HTR-8/SVneo (cell line): ENCODE data around the gene IFI44L.

ENCODE experiments used
- DNase-seq: peaks from one replicate; pipeline ENCODE4 v3.0.0; 2011; ENCODE audit warnings: low spot score, mixed read lengths; ENCODE audit not compliant: insufficient read length
- FAIRE-seq: peaks from 2 replicates; lab custom pipeline; 2011; peaks lifted over from hg19 to GRCh38; lab: Jason Lieb, UNC

Gene IFI44L

DNA sequence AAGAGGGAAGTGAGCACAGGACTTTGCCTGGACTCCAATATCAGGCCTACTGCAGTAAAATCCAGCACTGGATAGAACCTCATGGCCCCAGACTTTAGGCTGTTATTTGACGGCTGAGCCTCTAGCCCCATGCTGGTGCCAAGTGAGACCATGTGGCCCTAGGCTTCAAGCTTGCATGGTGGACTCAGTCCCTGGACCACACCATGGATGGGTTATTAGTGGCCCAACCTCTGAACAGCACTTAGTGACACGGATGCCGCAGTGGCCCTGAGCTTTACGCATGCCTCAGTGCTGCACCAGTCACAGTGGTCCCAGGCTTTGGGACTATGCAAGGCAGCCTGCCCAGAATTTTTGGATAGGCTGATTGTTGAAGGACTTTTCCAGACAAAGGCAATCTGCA lies 13.0 kb downstream of the IFI44L start:
- DNase-seq = no peak
- FAIRE-seq = no peak

DNA sequence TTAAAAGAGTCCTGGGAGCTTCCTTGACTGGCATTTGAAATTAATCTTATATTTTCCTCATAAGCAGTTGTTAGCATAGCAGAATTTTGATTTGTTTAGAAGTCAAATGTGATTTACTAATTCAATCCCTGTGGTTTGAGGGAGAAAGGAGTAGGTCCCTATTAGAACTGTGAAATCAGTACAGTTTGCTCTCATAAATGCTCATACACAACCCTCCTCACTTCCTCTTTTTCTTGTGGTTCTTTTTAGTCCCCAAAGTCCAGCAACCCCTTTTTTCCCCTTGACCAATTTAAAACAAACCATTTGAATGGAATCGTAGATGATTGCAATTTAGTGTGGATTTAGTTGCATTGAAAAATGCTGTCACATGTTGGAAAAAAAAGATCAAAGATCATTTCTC lies 20.2 kb downstream of the IFI44L start:
- DNase-seq = no peak
- FAIRE-seq = no peak

DNA sequence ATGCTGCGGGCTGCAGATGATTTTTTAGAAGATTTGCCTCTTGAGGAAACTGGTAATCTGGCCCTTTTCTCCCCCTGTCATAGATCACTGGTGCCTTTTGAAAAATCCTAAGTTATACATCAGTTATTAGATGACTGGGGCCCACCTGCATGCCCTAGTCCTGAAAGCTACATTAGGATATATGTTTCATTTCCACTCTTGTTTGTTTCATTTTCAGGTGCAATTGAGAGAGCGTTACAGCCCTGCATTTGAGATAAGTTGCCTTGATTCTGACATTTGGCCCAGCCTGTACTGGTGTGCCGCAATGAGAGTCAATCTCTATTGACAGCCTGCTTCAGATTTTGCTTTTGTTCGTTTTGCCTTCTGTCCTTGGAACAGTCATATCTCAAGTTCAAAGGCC lies 21.3 kb downstream of the IFI44L start:
- no peak for FAIRE-seq
- no peak for DNase-seq

DNA sequence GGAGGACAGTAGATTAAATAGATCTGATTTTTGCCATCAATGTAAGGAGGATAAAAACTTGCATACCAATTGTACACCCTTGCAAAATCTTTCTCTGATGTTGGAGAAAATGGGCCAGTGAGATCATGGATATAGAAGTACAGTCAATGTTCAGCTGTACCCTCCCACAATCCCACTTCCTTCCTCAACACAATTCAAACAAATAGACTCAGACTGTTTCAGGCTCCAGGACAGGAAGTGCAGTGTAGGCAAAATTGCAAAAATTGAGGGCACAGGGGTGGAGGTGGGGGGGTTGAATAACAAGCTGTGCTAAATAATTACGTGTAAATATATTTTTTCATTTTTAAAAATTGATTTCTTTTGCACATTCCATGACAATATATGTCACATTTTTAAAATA lies 25.5 kb downstream of the IFI44L start:
- no peak for FAIRE-seq
- DNase-seq = no peak

DNA sequence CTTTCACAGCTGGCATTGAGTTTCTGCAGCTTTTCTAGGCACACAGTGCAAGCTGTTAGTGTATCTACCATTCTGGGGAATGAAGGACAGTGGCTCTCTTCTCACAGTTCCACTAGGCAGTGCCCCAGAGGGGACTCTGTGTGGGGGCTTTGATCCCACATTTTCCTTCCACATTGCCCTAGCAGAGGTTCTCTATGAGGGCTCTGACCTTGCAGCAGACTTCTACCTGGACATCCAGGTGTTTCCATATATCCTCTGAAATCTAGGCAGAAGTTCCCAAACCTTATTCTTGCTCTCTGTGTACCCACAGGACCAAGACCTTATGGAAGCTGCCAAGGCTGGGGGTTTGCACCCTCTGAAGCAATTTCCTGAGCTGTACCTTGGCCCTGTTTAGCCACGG lies 27.0 kb downstream of the IFI44L start:
- no peak for DNase-seq
- FAIRE-seq = no peak

DNA sequence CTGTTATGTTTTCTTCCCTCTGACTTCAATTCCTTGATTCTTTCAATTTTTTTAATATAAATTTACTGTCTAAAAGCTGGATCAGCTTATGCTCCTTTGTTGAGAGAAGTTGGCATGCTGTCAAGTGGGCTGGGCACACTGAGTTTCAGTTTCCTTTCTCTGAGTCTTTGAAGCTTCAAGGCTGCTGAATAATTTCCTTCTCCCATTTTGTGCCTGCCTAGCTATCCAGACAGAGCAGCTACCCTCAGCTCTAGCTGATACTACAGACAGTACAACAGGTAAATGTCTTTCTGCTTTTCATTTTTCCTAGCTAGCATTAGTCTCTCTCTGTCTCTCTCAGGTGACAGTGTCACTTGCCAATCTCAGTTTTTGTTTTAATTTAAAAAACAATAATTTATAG lies 29.4 kb downstream of the IFI44L start, which contains the start of gene IFI44:
IFI44 (plus strand) TSS at position 204 of the 400 bp plus-strand sequence. CDS start 365 bp downstream, outside the sequence.
- no peak for FAIRE-seq
- DNase-seq = peak; percentile 18

DNA sequence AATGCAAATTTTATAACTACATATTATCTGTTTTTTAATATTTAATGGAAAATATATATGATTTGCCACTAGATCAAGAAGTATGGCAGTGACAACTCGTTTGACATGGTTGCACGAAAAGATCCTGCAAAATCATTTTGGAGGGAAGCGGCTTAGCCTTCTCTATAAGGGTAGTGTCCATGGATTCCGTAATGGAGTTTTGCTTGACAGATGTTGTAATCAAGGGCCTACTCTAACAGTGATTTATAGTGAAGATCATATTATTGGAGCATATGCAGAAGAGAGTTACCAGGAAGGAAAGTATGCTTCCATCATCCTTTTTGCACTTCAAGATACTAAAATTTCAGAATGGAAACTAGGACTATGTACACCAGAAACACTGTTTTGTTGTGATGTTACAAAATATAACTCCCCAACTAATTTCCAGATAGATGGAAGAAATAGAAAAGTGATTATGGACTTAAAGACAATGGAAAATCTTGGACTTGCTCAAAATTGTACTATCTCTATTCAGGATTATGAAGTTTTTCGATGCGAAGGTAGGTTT lies 29.9 kb downstream of the IFI44L start:
- DNase-seq (no peak), FAIRE-seq (no peak)

DNA sequence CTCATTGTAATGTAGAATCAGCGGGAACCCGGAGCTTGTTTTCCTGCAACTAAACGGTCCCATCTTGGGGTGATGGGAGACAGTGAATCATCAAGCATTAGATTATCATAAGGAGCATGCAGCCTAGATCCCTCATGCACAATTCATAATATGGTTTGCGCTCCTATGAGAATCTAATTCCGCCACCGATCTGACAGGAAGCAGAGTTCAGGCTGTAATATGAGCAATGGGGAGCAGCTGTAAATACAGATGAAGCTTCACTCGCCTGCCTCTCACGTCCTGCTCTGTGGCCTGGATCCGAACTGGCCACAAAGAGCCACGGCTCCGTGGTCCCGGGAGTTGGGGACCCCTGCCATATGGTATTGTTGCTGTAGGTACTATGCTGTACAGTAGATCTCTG lies 31.0 kb downstream of the IFI44L start:
- DNase-seq (no peak), FAIRE-seq (no peak)

DNA sequence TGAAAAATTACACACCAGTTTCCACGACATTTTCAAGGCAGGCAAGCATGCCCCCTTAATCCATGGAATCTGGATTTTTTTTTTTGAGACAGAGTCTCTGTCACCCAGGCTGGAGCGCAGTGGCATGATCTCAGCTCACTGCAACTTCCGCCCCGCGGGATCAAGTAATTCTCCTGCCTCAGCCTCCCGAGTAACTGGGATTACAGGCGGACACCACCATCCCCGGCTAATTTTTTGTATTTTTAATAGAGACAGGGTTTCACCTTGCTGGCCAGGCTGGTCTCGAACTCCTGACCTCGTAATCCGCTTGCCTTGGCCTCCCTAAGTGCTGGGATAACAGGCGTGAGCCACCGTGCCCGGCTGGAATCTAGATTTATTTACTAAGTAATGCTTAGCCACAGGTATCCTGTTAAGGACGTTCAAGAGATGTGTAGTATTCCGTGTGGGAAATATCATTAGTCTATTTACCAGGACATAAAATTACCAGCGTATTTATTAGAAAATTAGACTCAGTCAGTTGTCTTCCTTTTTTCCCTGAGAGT lies 31.8 kb downstream of the IFI44L start:
- FAIRE-seq (no peak), DNase-seq (no peak)

DNA sequence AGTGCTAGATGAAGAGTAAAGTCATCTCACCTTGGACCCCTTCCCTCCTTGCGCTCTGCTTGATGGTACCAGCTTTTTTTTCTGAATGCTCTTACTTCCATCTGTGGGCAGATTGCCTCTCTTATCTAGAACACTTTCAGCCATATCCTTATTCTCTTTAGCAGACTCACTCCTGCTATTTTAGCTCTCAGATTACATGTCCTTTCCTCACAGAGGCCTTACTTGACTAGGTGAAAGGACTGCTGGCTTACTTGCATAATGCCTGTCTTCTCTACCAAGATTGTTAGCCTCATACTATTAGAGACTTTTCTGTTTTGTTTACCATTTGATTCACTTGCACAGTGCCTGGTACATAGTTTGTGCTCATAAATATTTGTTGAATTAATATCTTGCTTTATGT lies 38.7 kb downstream of the IFI44L start:
- FAIRE-seq = no peak
- no peak for DNase-seq

DNA sequence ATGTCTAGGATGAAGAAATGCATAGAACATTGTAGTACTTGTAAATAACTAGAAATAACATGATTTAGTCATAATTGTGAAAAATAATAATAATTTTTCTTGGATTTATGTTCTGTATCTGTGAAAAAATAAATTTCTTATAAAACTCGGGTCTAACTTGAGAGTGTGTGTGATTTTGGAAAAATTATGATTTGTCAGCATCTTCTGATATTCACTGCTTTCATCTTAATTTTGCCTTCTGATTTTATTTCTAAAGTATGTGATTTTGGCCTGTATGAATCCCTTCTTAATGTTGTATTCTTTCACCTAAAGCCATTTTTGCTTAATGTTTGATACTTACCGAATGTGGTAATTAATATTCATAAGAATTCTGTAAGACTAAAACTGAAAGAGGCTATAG lies 43.7 kb downstream of the IFI44L start:
- DNase-seq (no peak), FAIRE-seq (no peak)

DNA sequence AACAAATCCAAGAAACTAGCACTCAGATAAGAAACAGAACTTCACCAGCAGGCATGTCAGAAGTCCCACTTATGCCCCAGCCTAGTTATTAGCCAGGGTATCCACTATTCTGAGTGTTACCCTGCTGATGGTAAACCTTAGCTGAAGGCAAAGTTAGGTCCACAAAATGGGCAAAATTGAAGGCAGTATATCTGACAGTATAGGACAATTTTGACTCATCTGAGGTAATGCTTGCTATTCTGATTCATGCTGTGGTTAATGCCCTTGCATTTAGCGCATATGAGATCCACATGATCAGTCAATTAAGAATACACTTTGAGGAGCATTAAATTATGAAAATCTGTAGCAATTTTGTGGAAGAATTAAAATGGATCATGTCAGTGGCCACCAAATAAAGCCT lies 44.5 kb downstream of the IFI44L start:
- no peak for FAIRE-seq
- no peak for DNase-seq

DNA sequence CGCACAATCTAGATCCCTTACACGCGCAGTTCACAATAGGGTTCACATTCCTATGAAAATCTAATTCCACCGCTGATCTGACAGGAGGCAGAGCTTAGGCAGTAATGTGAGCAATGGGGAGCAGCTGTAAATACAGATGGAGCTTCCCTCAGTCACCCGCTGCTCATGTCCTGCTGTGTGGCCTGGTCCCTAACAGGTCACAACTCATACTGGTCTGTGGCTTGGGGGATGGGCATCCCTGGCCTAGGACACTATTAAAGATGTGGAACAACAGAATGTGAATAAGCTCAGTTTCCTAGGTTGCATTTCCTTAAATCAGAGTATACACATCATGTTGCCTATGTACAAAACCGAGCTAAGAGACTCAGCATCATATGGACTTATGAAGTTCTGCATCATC lies 45.6 kb downstream of the IFI44L start:
- FAIRE-seq (no peak), DNase-seq (no peak)

DNA sequence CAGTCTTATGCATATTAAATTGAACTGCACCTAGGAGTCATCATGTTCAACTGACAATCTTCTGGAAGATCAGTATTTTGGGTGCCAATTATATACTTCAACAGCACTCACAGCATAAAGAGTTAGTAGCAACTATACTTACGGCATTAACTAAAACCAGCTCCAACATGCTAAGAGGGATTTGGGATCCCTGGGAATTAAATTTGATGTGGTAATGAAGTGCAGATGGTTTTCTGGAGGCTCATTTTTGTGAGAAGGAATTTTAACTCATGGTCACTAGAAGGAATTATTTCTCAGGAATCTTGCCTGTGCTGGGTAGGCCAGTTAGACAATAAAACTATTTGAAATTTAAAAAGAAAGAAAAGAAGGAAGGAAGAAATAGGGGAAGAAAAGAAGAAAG lies 47.7 kb downstream of the IFI44L start:
- FAIRE-seq (no peak), DNase-seq (no peak)

DNA sequence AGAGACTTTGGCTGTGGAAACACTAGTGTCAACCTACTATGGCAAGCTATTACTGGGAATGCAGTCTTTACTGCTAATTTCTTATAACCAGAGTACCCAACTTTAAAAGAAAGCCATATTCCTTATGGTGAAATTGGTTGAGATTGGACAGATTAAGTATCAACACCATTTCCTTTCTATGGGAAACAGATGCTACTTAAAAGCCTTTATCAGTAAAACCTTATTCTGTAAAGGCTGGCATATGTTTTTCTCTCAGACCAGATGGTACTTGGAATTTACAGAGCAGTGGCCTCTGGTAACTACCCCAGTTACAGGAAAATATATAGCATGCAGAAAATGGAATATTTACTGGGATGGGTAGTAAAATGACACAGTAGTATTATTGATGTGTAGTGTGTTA lies 48.2 kb downstream of the IFI44L start:
- FAIRE-seq (no peak), DNase-seq (no peak)

DNA sequence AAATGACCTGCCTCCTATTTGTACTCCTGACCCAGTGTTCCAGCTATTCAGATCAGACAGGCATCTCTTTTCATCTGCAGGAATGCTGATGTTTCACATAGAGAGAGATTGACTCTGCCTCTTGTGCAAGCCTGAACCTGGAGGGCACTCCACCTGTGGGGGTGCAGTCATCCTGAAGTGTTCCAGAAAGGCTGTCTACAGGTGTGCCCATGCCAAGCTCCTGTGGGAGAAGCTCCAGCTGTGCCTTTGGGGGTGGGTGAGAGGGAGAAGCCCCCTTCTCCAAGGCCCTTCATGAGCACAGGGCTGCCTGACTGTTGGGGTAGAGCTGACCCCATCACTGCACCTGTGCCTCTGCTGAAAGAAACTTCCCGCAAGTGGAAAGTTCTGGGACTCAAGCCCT lies 52.2 kb downstream of the IFI44L start:
- DNase-seq (no peak), FAIRE-seq (no peak)

DNA sequence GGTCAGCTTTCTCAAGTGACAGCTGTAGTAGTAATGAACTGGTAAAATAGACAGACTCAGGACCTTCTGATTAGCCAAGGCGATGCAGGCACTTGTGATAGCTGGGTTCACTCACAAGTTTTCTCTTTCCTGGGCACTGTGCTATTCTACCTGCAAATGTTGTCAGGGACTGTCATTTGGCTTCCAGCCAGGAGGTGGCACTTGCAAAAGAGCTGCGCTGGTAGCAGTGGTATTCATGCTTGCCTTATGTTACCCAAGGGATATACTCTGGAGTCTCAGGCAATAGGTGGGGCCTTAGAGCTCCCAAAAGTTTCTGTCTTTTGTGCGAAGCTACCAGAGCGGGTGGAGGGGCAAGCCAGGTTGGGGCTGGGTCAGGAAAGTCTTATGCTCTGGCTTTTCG lies 52.9 kb downstream of the IFI44L start:
- no peak for DNase-seq
- no peak for FAIRE-seq

DNA sequence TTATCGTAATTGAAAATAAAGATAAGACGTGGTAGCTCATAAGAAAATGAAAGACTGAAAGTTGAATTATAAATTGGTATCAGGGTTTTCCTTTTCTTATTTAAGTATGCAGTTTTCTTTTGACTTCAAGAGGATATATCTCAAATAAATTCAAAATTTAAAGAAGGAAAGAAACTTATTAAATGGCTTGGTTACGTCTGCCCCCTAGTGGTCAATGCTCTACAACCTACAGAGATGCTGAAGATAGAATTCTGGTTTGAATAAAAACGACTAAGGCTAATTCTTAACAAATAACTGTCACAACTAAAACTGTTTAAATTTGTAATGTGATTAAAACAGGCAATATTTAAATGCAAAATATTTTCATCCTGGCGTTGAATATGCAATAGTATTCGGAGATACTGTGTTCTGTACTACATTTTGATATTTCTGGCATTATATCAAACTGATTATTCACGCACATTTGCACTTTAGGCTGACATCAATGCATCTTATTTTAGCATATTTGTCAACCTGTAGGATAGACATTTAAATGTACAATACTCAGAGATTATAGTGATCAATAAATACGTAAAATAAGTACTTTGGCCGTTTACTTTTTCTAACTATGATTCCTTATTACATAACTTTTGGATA lies 56.2 kb downstream of the IFI44L start:
- FAIRE-seq (no peak), DNase-seq (peak; percentile 22)

DNA sequence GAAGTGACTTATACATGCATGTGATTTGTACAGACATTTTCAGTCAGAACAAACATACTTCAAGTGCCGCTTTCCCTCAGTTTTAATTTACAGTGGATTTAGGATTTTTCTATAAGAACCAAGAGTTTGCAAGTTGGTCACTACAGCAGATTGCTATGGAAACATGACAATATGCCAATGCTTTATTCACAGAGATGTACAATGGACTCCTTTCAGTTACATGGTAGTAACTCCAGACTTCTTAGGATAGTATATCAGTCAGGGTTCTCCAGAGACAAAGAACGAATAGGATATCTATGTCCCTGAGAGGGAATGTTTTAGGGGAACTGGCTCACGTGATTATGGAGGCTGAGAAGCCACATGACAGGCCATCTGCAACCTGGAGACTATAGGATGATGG lies 56.7 kb downstream of the IFI44L start:
- FAIRE-seq (no peak), DNase-seq (no peak)

DNA sequence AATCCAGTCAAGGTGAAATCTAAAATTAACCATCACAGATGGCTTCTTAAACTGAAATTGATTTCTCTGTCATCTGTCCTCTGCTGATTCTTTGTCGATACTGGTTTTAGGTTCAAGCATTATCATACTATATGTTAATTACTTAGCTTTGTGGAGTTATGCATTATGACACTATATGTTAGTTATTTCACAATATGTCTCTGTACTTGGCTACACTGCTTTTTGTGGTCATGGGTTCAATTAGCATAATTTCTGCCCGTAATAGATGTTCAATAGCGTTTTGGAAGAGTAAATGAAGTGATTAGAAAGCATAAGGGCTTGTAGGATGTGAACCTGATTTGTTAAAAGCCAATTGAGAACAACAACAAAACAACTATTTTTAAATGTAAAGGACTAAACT lies 57.5 kb downstream of the IFI44L start:
- no peak for DNase-seq
- FAIRE-seq = no peak

DNA sequence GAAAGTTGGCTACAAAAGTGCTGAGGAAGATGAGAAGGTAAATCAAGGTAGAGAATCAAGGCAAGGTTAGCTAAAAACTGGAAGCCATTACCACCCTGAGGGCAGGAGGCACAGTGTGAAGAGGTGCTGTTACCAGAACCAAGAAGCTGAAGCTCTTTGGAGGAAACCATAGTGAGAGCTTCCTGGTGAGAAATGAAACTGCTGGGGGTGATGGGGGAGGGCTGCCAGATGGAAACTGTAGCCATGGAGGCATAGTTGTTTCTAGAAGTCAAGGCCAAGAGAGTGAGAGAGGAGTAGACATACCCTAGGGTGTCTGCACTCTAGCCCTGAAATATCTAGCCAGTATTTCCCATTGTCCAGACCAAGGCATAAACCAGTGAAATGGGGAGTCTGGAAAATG lies 58.1 kb downstream of the IFI44L start:
- DNase-seq (no peak), FAIRE-seq (no peak)

DNA sequence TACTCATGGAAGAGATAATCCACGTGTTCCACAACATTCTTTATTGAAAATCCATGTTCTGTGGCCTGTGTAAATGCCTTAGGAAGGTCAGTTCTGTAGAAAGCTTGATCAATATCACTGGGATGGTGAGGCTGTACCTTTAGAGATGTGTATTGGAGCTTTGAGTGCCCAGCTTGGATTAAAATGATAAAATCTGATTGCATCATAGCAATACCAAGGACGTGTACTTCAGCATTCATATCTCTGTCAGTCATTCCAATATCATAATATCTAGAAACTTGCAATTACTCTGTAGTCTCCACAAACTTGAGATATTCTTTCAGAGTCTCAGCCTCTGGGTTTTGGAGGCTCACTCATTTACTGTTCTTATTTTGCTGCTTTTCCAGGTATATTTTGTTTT lies 61.0 kb downstream of the IFI44L start:
- FAIRE-seq = no peak
- no peak for DNase-seq
